GM18909 (cell line): ENCODE results near the gene LRIT3.

Source experiments
- ATAC-seq: cut with Tn5 transposase; IDR thresholded peaks from one replicate; pipeline ENCODE4 v1.9.1; 2021; ENCODE audit warnings: mild to moderate bottlenecking; ENCODE audit not compliant: unreplicated experiment, poor library complexity

The LRIT3 gene

DNA sequence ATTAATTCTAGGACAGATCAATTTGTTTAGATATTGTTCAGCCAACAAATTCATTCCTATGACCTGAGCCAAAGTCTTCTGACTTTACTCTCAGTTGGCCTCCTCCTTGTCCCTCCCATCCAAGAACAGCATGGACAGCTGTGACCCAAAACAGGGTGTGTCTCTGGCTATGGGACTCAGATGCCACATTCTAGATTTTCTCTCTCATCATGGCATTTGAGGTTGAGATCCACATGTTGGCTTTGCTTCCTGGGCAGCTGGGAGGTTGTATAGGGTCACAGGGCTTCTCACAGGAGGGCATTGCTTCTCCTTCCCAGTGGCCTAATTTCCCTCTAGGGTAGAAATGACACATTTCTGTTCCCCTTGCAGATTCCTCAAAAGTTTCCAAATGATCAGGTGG, 42.2 kb downstream of the LRIT3 start:
- no peak for ATAC-seq

DNA sequence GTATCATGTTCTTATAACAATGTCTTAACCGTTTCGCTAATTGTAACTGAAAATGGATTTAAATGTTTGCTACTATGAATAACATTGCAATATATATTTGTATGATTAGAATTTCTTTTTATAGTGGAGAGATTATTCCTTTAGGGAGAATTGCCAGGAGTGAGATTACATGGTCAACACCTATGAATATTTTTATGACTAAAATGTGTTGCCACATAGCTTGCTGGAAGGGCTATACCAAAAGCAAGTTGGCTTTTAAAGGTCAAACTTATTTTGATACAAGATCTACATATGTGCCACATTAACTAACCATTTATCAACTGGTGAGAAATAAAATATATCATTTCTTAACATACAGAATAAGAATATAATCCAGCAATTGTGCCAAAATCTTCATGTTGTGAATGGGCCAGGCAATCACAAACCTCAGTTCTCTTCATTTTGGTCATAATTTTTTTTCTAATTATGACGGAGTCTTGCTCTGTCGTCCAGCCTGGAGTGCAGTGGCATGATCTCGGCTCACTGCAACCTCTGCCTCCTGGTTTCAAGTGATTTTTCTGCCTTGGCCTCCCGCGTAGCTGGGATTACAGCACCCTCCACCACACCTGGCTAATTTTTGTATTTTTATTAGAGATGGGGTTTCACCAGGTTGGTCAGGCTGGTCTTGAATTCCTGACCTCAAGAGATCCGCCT, 54.8 kb downstream of the LRIT3 start:
- no peak for ATAC-seq

DNA sequence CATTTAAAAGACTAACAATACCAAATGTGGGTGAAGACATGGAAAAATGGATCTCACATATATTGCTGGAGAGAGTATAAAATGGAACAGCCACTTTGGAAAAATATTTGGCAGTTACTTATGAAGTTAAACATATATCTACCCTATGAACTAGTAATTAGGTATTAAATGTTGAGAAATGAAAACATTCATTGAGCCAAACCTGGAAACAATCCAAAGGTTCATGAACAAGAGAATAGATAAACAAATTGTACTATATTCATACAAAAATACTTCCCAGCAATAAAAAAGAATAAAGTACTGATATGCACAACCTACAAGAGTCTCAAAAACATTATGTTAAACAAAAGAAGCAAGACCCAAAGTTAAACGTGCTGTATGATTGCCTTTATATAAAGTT, 60.8 kb downstream of the LRIT3 start:
- ATAC-seq: no peak

DNA sequence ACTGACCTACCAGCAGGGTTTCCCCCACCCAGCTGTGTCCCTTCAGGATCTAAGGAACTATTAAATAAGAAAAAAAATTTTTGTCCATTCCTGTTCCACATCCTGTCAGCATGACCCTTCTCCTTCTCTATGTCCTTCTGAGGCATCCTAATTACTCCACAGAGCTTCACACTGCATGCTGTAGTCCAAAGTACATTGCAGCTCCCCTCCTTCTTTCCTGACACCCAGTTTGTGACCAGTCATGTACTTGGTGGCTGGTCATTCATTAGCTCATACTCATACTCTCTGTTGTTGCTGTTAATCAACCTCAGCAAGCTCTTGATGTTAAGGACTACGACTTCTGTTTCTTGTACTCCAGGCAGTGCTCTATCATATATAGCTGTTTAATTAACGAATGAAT, 62.3 kb downstream of the LRIT3 start:
- no peak for ATAC-seq

DNA sequence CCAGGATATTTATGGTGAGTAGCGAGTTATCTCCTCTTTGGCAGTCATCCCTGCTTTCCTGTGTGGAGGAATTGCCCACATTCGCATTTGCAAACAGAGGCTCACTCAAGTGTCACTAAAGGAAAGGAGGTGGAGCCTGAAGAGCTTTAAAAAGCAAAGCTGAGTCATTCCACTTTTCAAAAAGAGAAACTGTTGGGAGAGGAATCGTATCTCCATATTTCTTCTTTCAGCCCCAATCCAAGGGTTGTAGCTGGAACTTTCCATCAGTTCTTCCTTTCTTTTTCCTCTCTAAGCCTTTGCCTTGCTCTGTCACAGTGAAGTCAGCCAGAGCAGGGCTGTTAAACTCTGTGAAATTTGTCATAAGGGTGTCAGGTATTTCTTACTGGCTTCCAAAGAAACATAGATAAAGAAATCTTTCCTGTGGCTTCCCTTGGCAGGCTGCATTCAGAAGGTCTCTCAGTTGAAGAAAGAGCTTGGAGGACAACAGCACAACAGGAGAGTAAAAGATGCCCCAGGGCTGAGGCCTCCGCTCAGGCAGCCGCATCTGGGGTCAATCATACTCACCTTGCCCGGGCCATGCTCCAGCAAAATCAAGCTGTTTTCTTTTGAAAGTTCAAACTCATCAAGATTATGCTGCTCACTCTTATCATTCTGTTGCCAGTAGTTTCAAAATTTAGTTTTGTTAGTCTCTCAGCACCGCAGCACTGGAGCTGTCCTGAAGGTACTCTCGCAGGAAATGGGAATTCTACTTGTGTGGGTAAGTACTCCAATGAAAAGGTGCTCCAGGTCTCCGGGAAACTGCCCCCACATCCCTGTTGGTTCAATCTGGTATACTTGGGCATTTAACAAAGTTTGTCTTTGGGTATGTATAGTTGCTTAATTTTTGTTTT, 65.0 kb downstream of the LRIT3 start, which contains the start of gene EGF:
Gene EGF, plus strand, starts transcription at position 178 of the 890 bp plus-strand sequence. Its CDS starts 453 bp downstream, at position 631.
- no peak for ATAC-seq

DNA sequence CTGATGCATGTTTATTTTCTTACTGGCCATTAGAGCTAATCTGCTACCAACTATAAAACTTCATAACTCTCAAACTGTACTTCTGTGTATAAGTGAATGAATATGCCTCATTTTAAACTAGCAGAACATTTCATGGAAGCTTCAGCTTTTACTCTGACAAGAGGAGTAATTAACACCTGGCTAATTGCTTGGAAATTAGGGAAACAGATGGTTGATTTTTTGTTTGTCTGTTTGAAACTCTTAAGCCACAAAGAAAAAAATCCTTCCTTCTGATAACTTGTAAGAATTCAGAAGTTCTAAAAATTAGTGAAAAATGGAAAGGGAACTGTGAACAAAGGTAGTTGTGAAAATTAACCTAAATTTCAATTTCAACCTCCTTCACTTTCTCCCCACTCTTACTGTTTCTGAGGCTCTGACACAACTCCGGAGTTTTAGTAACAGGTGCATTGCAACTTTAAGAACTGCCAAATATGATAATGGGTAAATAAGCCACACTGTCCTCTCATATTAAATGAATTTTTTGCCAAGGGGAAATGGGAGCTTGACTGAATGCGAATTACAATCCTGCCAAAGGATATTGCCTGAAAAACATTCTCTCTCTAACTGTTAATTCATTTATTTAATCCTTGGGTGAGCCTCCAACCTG, 65.8 kb downstream of the LRIT3 start:
- ATAC-seq: no peak

DNA sequence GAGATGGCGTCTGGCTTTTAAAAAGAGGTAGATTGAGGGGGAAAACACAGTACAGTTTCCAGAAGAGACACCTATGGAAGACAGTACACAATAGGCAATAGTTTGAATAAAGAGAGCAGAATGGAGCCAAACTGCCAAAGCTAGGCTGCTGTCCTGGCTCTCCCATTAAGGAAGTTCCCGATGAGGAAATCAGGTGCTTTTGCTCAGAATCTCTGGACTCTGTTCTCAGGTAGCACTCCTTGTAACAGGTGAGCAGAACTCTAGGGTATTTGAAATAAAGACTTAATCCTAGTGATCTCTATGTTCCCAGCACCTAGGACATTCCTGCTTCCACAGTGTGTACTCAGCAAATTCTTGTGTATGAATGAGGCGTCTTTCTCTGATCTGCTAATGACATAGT, 66.4 kb downstream of the LRIT3 start:
- ATAC-seq: no peak

DNA sequence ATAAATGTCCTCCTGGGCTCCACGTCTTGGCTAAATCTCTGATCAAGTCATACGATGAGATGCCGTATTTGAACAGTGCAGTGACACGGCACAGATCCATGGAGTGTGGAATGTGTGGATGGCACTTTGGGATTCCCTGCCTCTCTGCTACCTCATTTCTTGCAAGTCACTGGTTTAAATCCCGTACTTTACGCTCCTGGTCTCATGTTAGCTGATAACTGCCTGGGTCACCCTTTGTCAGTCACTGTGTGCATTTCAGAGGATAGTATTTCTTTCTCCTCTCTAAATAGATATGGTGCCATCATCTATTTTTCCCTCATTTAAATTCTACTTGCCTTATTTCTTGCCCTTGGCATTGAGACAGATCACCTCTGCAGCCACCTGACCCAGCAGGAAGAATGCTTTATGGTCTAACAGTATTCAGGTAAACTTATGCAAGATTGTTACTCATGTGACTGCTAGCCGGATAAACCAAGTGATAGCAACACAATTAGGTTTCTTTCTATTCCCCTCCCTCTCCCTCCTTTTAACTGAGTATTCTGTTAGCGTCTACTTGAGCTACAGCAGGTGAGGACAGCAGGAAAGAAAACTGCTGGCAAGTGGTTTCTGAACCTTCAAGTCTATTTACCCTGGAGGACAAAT, 67.6 kb downstream of the LRIT3 start:
- no peak for ATAC-seq

DNA sequence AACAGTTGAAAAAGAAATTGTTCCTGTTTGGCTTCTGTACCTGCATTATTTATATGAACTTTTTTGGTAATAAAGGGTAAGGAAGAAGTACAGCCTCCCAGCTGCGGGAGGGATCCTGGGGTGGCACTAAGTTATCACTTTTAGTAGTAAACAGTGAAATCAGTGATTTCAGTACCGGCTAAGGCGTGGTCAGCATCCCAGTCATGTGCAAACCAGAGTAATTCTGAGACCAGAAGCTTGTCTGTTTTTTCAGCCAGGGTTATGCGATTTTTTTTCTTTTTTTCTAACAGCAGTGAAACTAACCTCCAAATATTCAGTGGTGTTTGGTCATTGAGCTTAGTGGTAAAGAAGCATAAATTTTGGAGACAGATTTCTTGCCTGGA, 68.1 kb downstream of the LRIT3 start:
- ATAC-seq: no peak

DNA sequence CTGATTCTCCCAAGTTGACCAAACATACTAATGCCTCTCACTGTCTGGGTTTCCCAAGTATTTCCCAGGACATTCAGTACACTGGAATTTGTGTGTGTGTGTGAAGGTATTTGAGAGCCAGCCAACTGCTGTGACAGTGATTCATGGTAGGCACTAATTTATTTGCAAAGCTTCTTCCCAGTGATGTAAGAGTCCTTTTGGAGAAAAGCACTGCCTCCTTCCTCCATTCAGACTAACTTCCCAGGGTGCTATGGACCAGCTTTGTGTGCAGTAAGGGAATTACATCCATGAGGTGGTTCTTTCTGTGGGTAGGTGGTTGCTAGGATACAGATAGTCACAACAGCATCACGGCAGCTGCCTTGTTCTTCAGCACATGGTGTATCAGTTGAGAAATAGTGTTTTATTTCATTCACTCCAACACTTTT, 73.5 kb downstream of the LRIT3 start:
- ATAC-seq: no peak
